Retina (tissue), 1 donor: Measurements from ENCODE around the gene ATG5.
"Not testable (repeated sequence)": the region's sequence is repeated elsewhere in the genome, so short reads cannot be mapped to it uniquely, and the experiment has no call there.

Experiments used
- DNase-seq: peaks from one replicate; pipeline ENCODE4 v3.0.0-alpha.2; 2016

Gene ATG5

GRCh38 chr6:106309766-106310373, 15.7 kb downstream of the ATG5 start:
- DNase-seq, result no peak

- no peak for DNase-seq
Measured at GRCh38 chr6:106308985-106309384, 16.6 kb downstream of the ATG5 start.

- DNase-seq, result no peak
Measured at GRCh38 chr6:106305740-106306139, 19.8 kb downstream of the ATG5 start.

- DNase-seq, result no peak
Measured at GRCh38 chr6:106300944-106301343, 24.6 kb downstream of the ATG5 start.

GRCh38 chr6:106300020-106300780, 25.4 kb downstream of the ATG5 start:
- DNase-seq, result no peak

- no peak for DNase-seq
Measured at GRCh38 chr6:106293116-106293515, 32.4 kb downstream of the ATG5 start.

- DNase-seq, result no peak
Measured at GRCh38 chr6:106290954-106291353, 34.6 kb downstream of the ATG5 start.

GRCh38 chr6:106290032-106290431, 35.5 kb downstream of the ATG5 start:
- DNase-seq, result no peak

GRCh38 chr6:106287215-106287614, 38.3 kb downstream of the ATG5 start:
- no peak for DNase-seq

- DNase-seq, result no peak
Measured at GRCh38 chr6:106286746-106287145, 38.8 kb downstream of the ATG5 start.

- DNase-seq, result no peak
Measured at GRCh38 chr6:106283481-106283880, 42.1 kb downstream of the ATG5 start.

GRCh38 chr6:106281661-106282060, 43.9 kb downstream of the ATG5 start:
- no peak for DNase-seq

- DNase-seq, result no peak
Measured at GRCh38 chr6:106281088-106281487, 44.5 kb downstream of the ATG5 start.

- DNase-seq, result no peak
Measured at GRCh38 chr6:106279179-106279578, 46.4 kb downstream of the ATG5 start.

- DNase-seq, result no peak
Measured at GRCh38 chr6:106275692-106276091, 49.9 kb downstream of the ATG5 start.

GRCh38 chr6:106273087-106273486, 52.5 kb downstream of the ATG5 start:
- no peak for DNase-seq

GRCh38 chr6:106272287-106272686, 53.3 kb downstream of the ATG5 start:
- no peak for DNase-seq

- DNase-seq, result no peak
Measured at GRCh38 chr6:106270414-106270813, 55.1 kb downstream of the ATG5 start.

GRCh38 chr6:106269268-106269919, 56.2 kb downstream of the ATG5 start:
- DNase-seq, result not testable (repeated sequence)

- not testable (repeated sequence) for DNase-seq
Measured at GRCh38 chr6:106268500-106268899, 57.1 kb downstream of the ATG5 start.

GRCh38 chr6:106264433-106264832, 61.1 kb downstream of the ATG5 start:
- DNase-seq, result not testable (repeated sequence)

- DNase-seq, result not testable (repeated sequence)
Measured at GRCh38 chr6:106259748-106260147, 65.8 kb downstream of the ATG5 start.

GRCh38 chr6:106258726-106259125, 66.8 kb downstream of the ATG5 start:
- DNase-seq, result no peak

GRCh38 chr6:106257195-106257594, 68.4 kb downstream of the ATG5 start:
- DNase-seq, result no peak
